ENCODE data around the gene PRKCE. TPM values are rescaled to one million over a fixed set of nuclear protein-coding genes. Genes with fewer than 3 reads are reported as not detected.

PRKCE gene
- total and polyA plus RNA-seq, 3 donors from 2014 or later, result 27.4 to 35.8 (median 33.1) TPM

- TF ChIP-seq POLR2A (IDR thresholded peaks at IDR 0.05) (no peak), CTCF (IDR thresholded peaks at IDR 0.05) (no peak)
- WGBS, 2 donors, result 84 to 94% methylated on average over 2 of the region's 2 CpGs
- H3K9me3 ChIP-seq, result no peaks in the 10 kb centered on the region
- H3K4me3 ChIP-seq, result no peak overlapping the region
- H3K27me3 ChIP-seq, result no peaks in the 10 kb centered on the region
- no peak for DNase-seq
- intact Hi-C loops (cut with DNase I; ENCODE audit: low total_unique reads), result no loop called here
- no peak overlapping the region for H3K27ac ChIP-seq
- no peaks in the 10 kb centered on the region for H3K36me3 ChIP-seq (ENCODE audit: low read depth, missing control alignments)
- no peaks in the 10 kb centered on the region for H3K4me1 ChIP-seq
These were observed 378.9 kb downstream of the PRKCE start for GRCh38 chr2:46030330-46030729.

GRCh38 chr2:46032161-46032813 is 380.8 kb downstream of the PRKCE start:
- Histone ChIP-seq H3K27me3 (no peaks in the 10 kb centered on the region), H3K4me1 (no peaks in the 10 kb centered on the region), H3K9me3 (no peaks in the 10 kb centered on the region), H3K27ac (no peak overlapping the region), H3K36me3 (ENCODE audit: low read depth, missing control alignments) (no peaks in the 10 kb centered on the region), H3K4me3 (no peak overlapping the region)
- no peak for DNase-seq
- 90 to 91% methylated on average over 8 of the region's 8 CpGs for WGBS, 2 donors
- intact Hi-C loops (cut with DNase I; ENCODE audit: low total_unique reads), result no loop called here
- TF ChIP-seq POLR2A (IDR thresholded peaks at IDR 0.05) (no peak), CTCF (IDR thresholded peaks at IDR 0.05) (no peak)

- no peak for TF ChIP-seq POLR2A (IDR thresholded peaks at IDR 0.05)
- TF ChIP-seq CTCF (IDR thresholded peaks at IDR 0.05), result no peak
- no peaks in the 10 kb centered on the region for H3K4me1 ChIP-seq
- no peak for DNase-seq
- no peaks in the 10 kb centered on the region for H3K27me3 ChIP-seq
- intact Hi-C loops (cut with DNase I; ENCODE audit: low total_unique reads), result no loop called here
- no peaks in the 10 kb centered on the region for H3K36me3 ChIP-seq (ENCODE audit: low read depth, missing control alignments)
- H3K27ac ChIP-seq, result no peak overlapping the region
- WGBS, 2 donors, result 96% methylated on average over 4 to 5 of the region's 5 CpGs
- H3K9me3 ChIP-seq, result no peaks in the 10 kb centered on the region
- no peak overlapping the region for H3K4me3 ChIP-seq
These were observed 381.5 kb downstream of the PRKCE start for GRCh38 chr2:46032996-46033395.

GRCh38 chr2:46034535-46034934 is 383.1 kb downstream of the PRKCE start:
- Histone ChIP-seq H3K9me3 (no peaks in the 10 kb centered on the region), H3K4me1 (no peaks in the 10 kb centered on the region), H3K27me3 (no peaks in the 10 kb centered on the region), H3K4me3 (no peak overlapping the region), H3K36me3 (ENCODE audit: low read depth, missing control alignments) (no peaks in the 10 kb centered on the region), H3K27ac (no peak overlapping the region)
- TF ChIP-seq CTCF (IDR thresholded peaks at IDR 0.05) (no peak), POLR2A (IDR thresholded peaks at IDR 0.05) (no peak)
- DNase-seq, result peak; percentile 48
- intact Hi-C loops (cut with DNase I; ENCODE audit: low total_unique reads), result no loop called here
- 76 to 79% methylated on average over 4 to 5 of the region's 5 CpGs for WGBS, 2 donors

- intact Hi-C loops (cut with DNase I; ENCODE audit: low total_unique reads), result no loop called here
- H3K4me1 ChIP-seq, result no peaks in the 10 kb centered on the region
- no peak overlapping the region for H3K4me3 ChIP-seq
- H3K27ac ChIP-seq, result no peak overlapping the region
- no peaks in the 10 kb centered on the region for H3K9me3 ChIP-seq
- 97 to 98% methylated on average over 7 of the region's 7 CpGs for WGBS, 2 donors
- H3K36me3 ChIP-seq (ENCODE audit: low read depth, missing control alignments), result no peaks in the 10 kb centered on the region
- TF ChIP-seq CTCF (IDR thresholded peaks at IDR 0.05), result no peak
- no peak for TF ChIP-seq POLR2A (IDR thresholded peaks at IDR 0.05)
- DNase-seq, result no peak
- no peaks in the 10 kb centered on the region for H3K27me3 ChIP-seq
These were observed 385.5 kb downstream of the PRKCE start for GRCh38 chr2:46036929-46037328.
